Ascending aorta (tissue), 2 donors: ENCODE data around the gene KRT36. TPM values are rescaled to one million over a fixed set of nuclear protein-coding genes. Genes with fewer than 3 reads are reported as not detected.

ENCODE experiments used
- DNase-seq, 2 donors: peaks; one replicate each; pipeline ENCODE4 v3.0.0-alpha.2; 2019; ENCODE audit warnings: low spot score in 2 of 2
- H3K27ac ChIP-seq, 2 donors: fragments of 200-600 bp; sonication (generic); one replicate each; pipeline ENCODE4 v1.5.1; 2016 to 2017; ENCODE audit warnings: mild to moderate bottlenecking in 1 of 2
- H3K27me3 ChIP-seq: fragments of 200-600 bp; sonication (generic); one replicate; pipeline ENCODE4 v1.5.1; 2017
- H3K36me3 ChIP-seq, 2 donors: fragments of 200-600 bp; sonication (generic); one replicate each; pipeline ENCODE4 v1.5.1; 2016
- H3K4me1 ChIP-seq, 2 donors: fragments of 200-600 bp; sonication (generic); one replicate each; pipeline ENCODE4 v1.5.1; 2016 to 2017; ENCODE audit warnings: mild to moderate bottlenecking in 1 of 2
- H3K4me3 ChIP-seq, 2 donors: fragments of 200-600 bp; sonication (generic); one replicate each; pipeline ENCODE4 v1.5.1; 2016 to 2017; ENCODE audit warnings: mild to moderate bottlenecking in 1 of 2
- H3K9me3 ChIP-seq, 2 donors: fragments of 200-600 bp; sonication (generic); one replicate each; pipeline ENCODE4 v1.5.1; 2016
- CTCF ChIP-seq, 3 experiments: fragments of 200-600 bp in 2 of 3; fragments of 450-650 bp in 1 of 3; sonication (generic) in 2 of 3; IDR thresholded peaks; one replicate each; pipeline ENCODE4 v1.5.1; 2016 to 2019; ENCODE audit warnings: antibody characterized with exemption in 3 of 3, mild to moderate bottlenecking in 1 of 3, moderate library complexity in 1 of 3
- intact Hi-C: fragments of 100-400 bp; cut with DNase I; formaldehyde crosslinking; loops from one replicate; pipeline ENCODE4 v1.15.1; 2023
- total RNA-seq: library from RNA; depleted of rRNA; stranded (reverse); fragments of >200 nt; gene quantifications from one replicate; pipeline ENCODE4 v1.1.0, GENCODE V29; 2016

KRT36 gene
- total RNA-seq, 1 donor from 2014 or later = not detected

GRCh38 chr17:41478237-41478636 is 11.5 kb downstream of the KRT36 start:
- no peak overlapping the region for H3K4me3 ChIP-seq
- H3K9me3 ChIP-seq = no peaks in the 10 kb centered on the region
- no peaks in the 10 kb centered on the region for H3K36me3 ChIP-seq
- no peak overlapping the region for H3K27ac ChIP-seq
- intact Hi-C loops = no loop called here
- no peaks in the 10 kb centered on the region for H3K4me1 ChIP-seq
- no peak for DNase-seq
- H3K27me3 ChIP-seq = no peaks in the 10 kb centered on the region
- TF ChIP-seq CTCF (IDR thresholded peaks at IDR 0.05) = no peak

GRCh38 chr17:41476866-41477815 is 12.6 kb downstream of the KRT36 start:
- DNase-seq = no peak
- no peak for TF ChIP-seq CTCF (IDR thresholded peaks at IDR 0.05)
- H3K27me3 ChIP-seq = no peaks in the 10 kb centered on the region

GRCh38 chr17:41475421-41475820 is 14.3 kb downstream of the KRT36 start:
- Histone ChIP-seq H3K9me3 (no peaks in the 10 kb centered on the region), H3K27me3 (no peaks in the 10 kb centered on the region), H3K36me3 (no peaks in the 10 kb centered on the region), H3K27ac (no peak overlapping the region), H3K4me1 (no peaks in the 10 kb centered on the region), H3K4me3 (no peak overlapping the region)
- no peak for DNase-seq
- TF ChIP-seq CTCF (IDR thresholded peaks at IDR 0.05) = no peak
- intact Hi-C loops = no loop called here

More at GRCh38 chr17:41476866-41477815, 12.6 kb downstream of the KRT36 start:
- H3K4me3 ChIP-seq = no peak overlapping the region
- no peak overlapping the region for H3K27ac ChIP-seq
- intact Hi-C loops = no loop called here
- no peaks in the 10 kb centered on the region for H3K9me3 ChIP-seq
- no peaks in the 10 kb centered on the region for H3K4me1 ChIP-seq
- H3K36me3 ChIP-seq = no peaks in the 10 kb centered on the region

GRCh38 chr17:41474863-41475262 is 14.8 kb downstream of the KRT36 start:
- Histone ChIP-seq H3K9me3 (no peaks in the 10 kb centered on the region), H3K36me3 (no peaks in the 10 kb centered on the region), H3K27ac (no peak overlapping the region), H3K4me1 (no peaks in the 10 kb centered on the region), H3K4me3 (no peak overlapping the region), H3K27me3 (no peaks in the 10 kb centered on the region)
- no peak for DNase-seq
- intact Hi-C loops = no loop called here
- no peak for TF ChIP-seq CTCF (IDR thresholded peaks at IDR 0.05)

GRCh38 chr17:41468346-41468745 is 21.4 kb downstream of the KRT36 start:
- Histone ChIP-seq H3K27ac (no peak overlapping the region), H3K4me3 (no peak overlapping the region), H3K9me3 (no peaks in the 10 kb centered on the region), H3K36me3 (no peaks in the 10 kb centered on the region), H3K4me1 (no peaks in the 10 kb centered on the region), H3K27me3 (no peaks in the 10 kb centered on the region)
- intact Hi-C loops = no loop called here
- no peak for TF ChIP-seq CTCF (IDR thresholded peaks at IDR 0.05)
- DNase-seq = no peak
